HG03520 (cell line): ENCODE measurements around the gene LAMB4.

ENCODE experiments used
- ATAC-seq: cut with Tn5 transposase; IDR thresholded peaks from one replicate; pipeline ENCODE4 v1.9.1; 2021; ENCODE audit warnings: mild to moderate bottlenecking, moderate library complexity; ENCODE audit not compliant: unreplicated experiment

Gene LAMB4

GRCh38 chr7:107973861-107974260 lies 156.3 kb downstream of the LAMB4 start:
- ATAC-seq: no peak
